Fibroblast of pulmonary artery (primary cell): ENCODE results near the gene JDP2.

Source experiments
- DNase-seq: peaks from one replicate; pipeline ENCODE4 v3.0.0-alpha.2; 2010; ENCODE audit warnings: low read depth
- H3K4me3 ChIP-seq: replicated peaks from 2 replicates; pipeline ENCODE4 v1.5.1; 2011; ENCODE audit warnings: low read depth, mild to moderate bottlenecking, control low read depth, low read length, moderate library complexity
- TF ChIP-seq, protein P1 (sequence below): IDR thresholded peaks from 2 replicates; pipeline ENCODE4 v1.5.1; 2011; ENCODE audit warnings: mild to moderate bottlenecking, control low read depth, low read length, inconsistent platforms; ENCODE audit errors: missing control alignments

Gene JDP2

DNA sequence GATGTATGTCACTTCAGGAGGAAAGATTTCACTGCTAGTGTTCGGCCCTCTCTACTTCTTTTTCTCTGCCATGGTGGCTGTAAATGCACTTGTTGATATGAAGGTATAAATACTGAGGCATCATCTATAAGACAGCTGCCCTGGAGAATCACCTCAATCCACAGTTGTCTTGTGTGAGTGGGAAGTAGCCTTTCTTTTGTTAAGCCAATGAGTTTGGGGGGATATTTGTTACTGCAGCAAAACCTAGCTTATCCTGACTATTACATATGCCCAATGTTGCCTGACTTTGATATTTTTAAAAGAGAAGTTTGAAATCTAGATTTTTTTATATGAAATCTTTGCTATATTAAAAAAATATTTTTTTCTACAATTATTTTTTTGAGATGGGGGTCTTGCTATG is 3.3 kb upstream of the JDP2 start:
- no peak overlapping the region for H3K4me3 ChIP-seq
- no peak for DNase-seq
- TF ChIP-seq, protein P1, sequence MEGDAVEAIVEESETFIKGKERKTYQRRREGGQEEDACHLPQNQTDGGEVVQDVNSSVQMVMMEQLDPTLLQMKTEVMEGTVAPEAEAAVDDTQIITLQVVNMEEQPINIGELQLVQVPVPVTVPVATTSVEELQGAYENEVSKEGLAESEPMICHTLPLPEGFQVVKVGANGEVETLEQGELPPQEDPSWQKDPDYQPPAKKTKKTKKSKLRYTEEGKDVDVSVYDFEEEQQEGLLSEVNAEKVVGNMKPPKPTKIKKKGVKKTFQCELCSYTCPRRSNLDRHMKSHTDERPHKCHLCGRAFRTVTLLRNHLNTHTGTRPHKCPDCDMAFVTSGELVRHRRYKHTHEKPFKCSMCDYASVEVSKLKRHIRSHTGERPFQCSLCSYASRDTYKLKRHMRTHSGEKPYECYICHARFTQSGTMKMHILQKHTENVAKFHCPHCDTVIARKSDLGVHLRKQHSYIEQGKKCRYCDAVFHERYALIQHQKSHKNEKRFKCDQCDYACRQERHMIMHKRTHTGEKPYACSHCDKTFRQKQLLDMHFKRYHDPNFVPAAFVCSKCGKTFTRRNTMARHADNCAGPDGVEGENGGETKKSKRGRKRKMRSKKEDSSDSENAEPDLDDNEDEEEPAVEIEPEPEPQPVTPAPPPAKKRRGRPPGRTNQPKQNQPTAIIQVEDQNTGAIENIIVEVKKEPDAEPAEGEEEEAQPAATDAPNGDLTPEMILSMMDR = no peak

DNA sequence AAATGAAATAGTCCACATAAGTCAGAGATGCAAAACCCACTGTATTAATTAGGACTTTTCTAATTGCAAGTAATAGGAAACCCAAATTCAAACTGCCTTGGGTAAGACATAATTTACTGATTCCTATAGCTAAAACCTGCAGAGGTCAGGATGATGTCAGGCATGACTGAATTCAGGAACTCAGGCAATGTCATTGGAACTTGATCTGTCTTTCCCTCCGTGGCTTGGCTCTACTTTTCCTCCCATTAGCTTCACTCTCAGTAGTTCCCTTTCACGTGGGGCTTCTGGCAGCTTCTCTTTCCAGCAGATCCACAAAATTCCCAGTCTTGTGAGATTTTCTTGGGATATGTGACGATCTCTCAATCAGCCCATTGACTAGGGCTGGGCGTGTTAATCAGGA is 2.4 kb upstream of the JDP2 start:
- TF ChIP-seq, protein P1 = no peak
- H3K4me3 ChIP-seq = no peak overlapping the region
- DNase-seq = no peak

DNA sequence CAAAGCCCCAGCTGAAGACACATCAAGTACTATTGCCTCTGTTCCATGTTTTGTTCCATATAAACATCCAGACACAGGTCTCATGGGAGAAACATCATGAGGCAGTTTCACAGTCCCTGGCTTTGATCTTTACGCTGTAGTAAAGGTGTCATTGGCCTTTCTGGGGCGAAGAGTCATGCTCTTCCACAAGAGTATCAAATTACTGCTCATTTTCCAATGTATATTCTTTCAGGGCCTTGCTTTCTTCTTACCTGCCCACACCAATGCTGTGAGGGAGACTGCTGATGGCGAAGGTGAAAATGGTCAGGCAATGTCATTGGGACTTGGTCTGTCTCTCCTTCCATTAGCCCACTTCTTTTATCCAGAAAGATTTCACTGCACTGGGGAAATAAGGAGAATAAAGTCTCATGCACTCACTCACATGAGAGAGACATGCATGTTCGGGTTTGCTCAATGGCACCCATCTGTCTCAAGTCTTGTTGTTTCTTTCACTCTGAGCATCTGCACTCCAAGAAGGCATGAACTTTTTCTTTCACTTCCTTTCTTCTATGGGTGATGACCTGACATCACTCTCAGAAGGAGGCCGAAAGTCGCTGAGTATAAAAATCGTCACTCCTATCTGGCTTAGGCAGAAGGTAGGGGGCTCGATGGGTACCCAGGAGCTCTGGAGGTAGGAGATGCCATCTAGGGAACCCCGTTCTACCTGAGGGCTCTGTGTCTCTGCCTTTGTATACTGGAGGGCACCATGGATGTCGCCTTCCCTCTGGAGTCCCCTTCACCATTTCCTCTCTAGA is 1.3 kb upstream of the JDP2 start:
- DNase-seq = no peak
- no peak overlapping the region for H3K4me3 ChIP-seq
- TF ChIP-seq, protein P1 = no peak

DNA sequence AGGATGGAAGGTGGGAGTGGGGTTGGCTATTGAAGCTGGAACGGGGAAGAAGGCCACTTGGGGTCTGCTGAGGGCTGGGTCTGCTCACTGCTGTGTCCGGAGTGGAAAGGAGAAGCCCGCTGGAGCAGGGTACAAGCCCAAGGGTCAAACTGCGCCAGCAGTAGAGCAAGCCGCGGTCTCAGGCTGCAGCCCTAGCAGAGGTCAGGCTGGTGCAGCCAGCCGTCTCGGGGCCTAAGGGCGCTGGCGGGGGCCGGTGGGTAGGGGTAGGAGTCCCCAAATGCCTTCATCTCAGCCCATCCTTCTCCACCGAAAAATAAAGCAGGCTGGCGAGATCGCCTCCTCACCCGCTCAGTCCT is 718 bp upstream of the JDP2 start:
- H3K4me3 ChIP-seq = peak overlapping the region; percentile 75
- TF ChIP-seq, protein P1 = no peak
- DNase-seq = no peak

DNA sequence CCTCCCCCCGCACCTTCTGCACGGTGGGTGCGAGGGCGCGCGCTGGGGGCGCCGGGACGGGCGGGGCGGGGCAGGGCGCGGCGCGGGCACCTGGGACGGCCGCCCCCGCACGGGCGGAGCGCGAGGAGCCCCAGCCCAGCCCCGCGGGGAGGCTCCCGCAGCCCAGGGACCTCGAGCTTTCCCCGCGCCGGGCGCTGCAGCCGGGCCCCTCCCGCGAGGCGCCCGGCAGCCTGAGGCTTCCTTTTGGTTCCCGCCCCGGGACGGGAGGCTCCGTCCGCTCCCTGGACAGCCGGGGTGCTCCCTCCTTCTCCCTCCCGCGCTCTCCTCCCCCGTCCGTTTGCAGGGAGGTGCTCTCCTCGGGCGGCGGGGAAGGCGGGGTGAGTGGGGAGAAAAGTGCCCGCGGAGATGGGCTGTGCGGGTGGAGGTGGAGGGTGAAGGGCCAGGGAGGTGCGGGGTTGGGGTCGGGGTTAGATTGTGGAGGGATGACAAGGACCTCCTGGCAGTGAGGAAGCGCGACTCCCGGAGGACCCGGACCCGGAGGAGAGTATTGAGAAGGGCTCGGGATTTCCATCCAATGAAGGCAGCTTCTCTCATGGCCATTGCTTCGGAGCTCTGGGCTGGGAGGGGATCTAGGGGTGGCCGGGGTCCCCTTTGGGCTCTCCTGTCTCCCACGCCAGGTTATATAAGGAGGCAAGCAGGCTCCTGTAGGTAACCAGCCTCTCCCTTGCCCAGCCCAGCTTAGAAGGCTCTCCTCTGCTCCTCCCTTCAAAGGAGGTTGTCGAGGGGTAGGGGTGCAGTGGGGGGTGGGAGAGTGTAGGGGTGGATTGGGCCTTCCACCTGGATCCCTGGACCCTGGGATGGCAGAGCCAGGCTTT is 645 bp downstream of the JDP2 start:
- DNase-seq = peak; percentile 29
- peak overlapping the region; percentile 75 for H3K4me3 ChIP-seq
- TF ChIP-seq, protein P1 = no peak

DNA sequence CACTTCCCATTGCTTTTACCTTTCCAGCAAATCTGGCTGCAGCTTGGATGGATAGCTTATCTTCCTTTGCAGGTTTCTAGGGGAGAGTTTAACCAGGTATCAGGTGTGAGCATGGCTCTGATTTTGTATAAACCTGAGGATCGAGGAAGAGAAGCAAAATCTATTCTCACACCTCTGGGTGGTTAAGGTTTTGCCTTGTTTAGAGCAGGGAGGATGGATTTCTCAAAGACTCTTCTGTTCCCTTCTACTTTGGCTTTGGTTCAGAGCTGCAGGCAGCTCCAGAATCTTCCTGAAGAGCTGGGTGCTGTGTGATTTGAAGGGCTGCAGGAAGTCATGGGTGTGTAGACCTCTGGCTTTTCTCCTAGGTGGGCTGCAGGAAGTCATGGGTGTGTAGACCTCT is 1.7 kb downstream of the JDP2 start:
- H3K4me3 ChIP-seq = peak overlapping the region; percentile 75
- no peak for DNase-seq

More for the DNA sequence above, 1.7 kb downstream of the JDP2 start:
- TF ChIP-seq, protein P1 = no peak
